ENCODE data around the gene VCL. TPM values are rescaled to one million over a fixed set of nuclear protein-coding genes. Genes with fewer than 3 reads are reported as not detected.
A peak's percentile ranks its signal among the peaks of the same experiment; 100 is the strongest.

Gene VCL
- polyA plus RNA-seq, 10 donors, result 113 to 182 (median 137) TPM

- DNase-seq, result no peak
These were observed 73.2 kb downstream of the VCL start for GRCh38 chr10:74071157-74071556.

- no peak for DNase-seq
These were observed 74.6 kb downstream of the VCL start for GRCh38 chr10:74072503-74072902.

GRCh38 chr10:74075906-74076305 lies 78.0 kb downstream of the VCL start:
- DNase-seq, result no peak

- no peak for DNase-seq
These were observed 79.0 kb downstream of the VCL start for GRCh38 chr10:74076961-74077360.

- no peak for DNase-seq
These were observed 79.5 kb downstream of the VCL start for GRCh38 chr10:74077416-74077815.

GRCh38 chr10:74078037-74078436 lies 80.1 kb downstream of the VCL start:
- DNase-seq, result peak in 1 of 3 donors; percentile 58

GRCh38 chr10:74079028-74079935 lies 81.4 kb downstream of the VCL start:
- DNase-seq, result no peak

GRCh38 chr10:74079936-74080590 lies 82.1 kb downstream of the VCL start:
- DNase-seq, result no peak

- DNase-seq, result peak in 2 of 3 donors; percentile 43 to 73
These were observed 83.4 kb downstream of the VCL start for GRCh38 chr10:74081192-74081803.

GRCh38 chr10:74081941-74082718 lies 84.2 kb downstream of the VCL start:
- DNase-seq, result no peak

- DNase-seq, result no peak
These were observed 85.4 kb downstream of the VCL start for GRCh38 chr10:74083304-74083703.

- no peak for DNase-seq
These were observed 87.0 kb downstream of the VCL start for GRCh38 chr10:74084955-74085354.

GRCh38 chr10:74086317-74086716 lies 88.4 kb downstream of the VCL start:
- no peak for DNase-seq

GRCh38 chr10:74088722-74089121 lies 90.8 kb downstream of the VCL start:
- no peak for DNase-seq

- DNase-seq, result no peak
These were observed 94.5 kb downstream of the VCL start for GRCh38 chr10:74092372-74092771.

- DNase-seq, result no peak
These were observed 95.7 kb downstream of the VCL start for GRCh38 chr10:74093530-74094164.

- no peak for DNase-seq
These were observed 96.3 kb downstream of the VCL start for GRCh38 chr10:74094231-74094630.

- no peak for DNase-seq
These were observed 98.9 kb downstream of the VCL start for GRCh38 chr10:74096777-74097176.

GRCh38 chr10:74097776-74098175 lies 99.9 kb downstream of the VCL start:
- DNase-seq, result no peak

GRCh38 chr10:74099420-74099819 lies 101.5 kb downstream of the VCL start:
- no peak for DNase-seq

GRCh38 chr10:74099836-74100235 lies 101.9 kb downstream of the VCL start:
- DNase-seq, result no peak

Data from muscle of back (tissue), 11 donors.